HG03442 (cell line): ENCODE measurements around the gene METTL5.
"Not testable (repeated sequence)": the region's sequence is repeated elsewhere in the genome, so short reads cannot be mapped to it uniquely, and the experiment has no call there.

Experiments
- ATAC-seq: cut with Tn5 transposase; IDR thresholded peaks from one replicate; pipeline ENCODE4 v1.9.1; 2021; ENCODE audit warnings: mild to moderate bottlenecking, moderate library complexity; ENCODE audit not compliant: unreplicated experiment

The METTL5 gene

DNA sequence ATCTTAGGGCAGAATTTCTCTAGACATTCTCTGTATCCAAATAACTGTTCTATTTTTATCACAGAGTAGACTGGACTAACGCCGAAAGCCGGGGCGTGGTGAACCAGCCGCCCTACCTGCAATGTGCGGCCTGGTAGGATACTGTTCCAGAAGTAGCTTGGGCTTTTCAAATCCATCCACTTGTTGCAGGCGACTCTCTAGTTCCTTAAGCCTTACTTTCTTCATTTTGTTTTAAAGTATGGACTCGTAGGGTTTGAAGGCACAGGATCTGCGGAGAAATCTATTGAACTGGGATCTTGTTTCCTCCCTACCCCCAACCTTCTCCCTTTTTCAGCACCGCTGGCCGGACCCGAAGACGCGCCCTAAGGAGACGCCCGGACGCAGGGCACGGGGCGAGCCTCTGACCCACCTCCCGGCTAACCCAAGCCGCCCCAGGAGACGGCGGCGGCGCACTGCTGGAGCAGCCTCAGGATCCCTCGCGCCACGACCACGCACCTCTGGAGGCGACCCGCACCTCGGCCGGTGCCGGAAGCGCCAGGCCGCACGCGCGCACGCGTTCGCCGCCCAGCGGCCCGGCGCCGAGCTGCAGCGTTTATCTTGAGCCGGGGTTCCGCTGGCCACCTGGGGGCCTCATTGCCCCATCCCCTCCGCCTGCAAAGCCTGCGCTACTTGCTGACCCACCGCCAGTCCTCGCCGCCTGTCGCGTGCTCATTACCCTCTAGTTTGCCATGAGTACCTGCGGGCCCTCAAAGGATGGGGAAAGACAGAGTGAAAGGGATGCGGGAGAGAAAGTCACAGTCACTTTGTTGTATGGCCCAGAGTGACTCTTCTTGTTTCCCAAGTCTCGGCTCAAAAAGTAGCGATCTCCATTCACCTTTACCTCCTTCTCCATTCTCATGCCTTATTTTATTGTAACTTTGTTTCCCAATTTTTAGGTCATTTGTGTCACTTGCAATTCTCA lies at the start of gene METTL5:
Gene METTL5, minus strand, starts transcription at position 533 of the 961 bp plus-strand sequence. Its CDS starts 308 bp downstream, at position 225.
- ATAC-seq: peak; percentile 67

DNA sequence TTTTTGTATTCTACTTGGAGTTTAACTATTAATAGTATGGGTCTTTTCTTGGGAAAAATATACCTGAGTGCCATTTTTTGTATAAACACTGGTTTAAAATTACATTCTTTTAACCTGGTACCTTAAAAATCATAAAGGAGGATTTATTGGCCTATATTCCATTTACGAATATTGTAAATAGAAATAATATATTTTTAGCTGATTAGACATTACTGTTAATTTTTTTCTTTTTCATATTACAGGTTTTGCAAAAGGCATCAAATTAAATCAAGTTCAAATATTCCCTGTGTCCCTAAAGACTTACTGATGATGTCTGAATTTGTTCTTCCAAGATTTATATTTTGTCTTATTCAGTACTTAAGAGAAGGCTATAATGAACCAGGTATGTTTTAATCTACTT lies 47.3 kb upstream of the METTL5 start:
- no peak for ATAC-seq

DNA sequence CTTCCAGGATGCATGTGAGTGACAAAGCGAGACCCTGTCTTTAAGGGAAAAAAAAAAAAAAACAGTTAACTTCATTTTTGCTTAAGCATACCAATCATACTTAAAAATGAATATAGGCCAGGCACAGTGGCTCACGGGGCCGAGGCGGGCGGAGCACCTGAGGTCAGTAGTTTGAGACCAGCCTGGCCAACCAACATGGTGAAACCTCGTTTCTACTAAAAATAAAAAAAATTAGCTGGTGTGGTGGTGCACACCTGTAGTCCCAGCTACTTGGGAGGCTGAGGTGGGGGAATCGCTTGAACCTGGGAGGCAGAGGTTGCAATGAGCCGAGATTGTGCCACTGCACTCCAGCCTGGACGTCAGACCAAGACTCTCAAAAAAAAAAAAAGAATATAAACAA lies 46.7 kb upstream of the METTL5 start:
- ATAC-seq: not testable (repeated sequence)

DNA sequence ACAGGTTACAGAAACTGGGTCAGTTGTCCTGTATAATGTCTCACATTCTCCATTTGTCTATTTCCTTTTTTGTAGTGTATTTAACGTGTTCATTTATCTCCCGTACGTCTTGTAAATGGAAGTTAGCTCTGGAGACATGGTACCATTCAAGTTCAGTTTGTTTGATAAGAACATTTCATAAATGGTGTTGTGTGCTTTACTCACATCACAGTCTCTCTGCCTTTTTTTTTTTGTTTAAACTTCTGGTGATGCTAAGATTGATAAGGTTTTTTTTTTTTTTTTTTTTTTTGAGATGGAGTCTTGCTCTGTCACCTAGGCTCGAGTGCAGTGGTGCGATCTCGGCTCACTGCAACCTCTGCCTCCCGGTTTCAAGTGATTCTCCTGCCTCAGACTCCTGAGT lies 44.2 kb upstream of the METTL5 start:
- ATAC-seq: no peak

DNA sequence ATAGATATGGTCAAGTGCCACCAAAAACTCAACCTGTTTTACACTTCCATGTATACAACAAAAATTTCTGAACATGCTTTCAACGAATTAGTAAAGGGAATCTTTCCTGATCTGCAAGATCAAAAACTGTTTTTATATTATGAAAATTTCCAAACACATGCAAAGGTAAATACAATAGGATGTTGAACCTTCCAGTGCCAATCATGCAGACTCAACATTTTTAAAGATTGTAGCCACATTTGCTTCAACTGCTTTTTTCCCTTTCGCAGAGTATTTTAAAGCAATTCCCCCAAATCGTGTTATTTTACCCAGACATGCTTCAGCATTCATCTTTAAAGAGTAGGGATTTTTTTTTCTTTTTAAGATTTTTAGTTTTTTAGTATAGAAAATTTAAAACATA lies 42.9 kb upstream of the METTL5 start:
- no peak for ATAC-seq

DNA sequence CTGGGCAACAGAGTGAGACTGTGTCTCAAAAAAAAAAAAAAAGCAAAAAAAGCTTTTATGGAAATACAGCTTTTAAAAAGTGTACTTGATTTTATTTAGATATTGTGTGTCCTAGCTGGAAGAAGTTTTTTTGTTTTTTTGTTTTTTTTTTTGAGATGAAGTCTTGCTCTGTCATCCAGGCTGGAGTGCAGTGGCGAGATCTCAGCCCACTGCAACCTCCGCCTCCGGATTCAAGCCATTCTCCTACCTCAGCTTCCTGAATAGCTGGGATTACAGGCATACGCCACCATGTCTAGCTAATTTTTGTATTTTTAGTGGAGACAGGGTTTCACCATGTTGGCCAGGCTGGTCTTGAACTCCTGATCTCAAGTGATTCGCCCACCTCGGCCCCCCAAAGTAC lies 41.5 kb upstream of the METTL5 start:
- not testable (repeated sequence) for ATAC-seq

DNA sequence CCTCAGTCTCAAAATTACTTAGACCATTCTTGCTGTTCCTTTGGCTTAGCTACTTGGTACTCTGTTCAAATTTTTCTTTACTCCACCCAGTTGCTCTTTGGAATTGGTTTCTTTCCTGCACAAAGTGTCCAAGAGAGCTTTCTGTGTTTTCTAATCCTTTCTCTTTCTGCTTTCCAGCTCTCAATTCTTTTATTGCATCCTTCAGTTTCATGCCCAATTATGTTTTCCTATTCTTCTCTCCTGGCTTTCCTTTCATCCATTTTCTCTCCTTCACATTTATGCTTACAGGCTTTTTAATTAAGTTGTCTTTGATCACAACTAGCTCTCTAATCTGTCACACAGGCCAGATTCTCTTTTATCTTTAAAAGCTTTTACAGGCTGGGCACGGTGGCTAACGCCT lies 40.8 kb upstream of the METTL5 start:
- no peak for ATAC-seq

DNA sequence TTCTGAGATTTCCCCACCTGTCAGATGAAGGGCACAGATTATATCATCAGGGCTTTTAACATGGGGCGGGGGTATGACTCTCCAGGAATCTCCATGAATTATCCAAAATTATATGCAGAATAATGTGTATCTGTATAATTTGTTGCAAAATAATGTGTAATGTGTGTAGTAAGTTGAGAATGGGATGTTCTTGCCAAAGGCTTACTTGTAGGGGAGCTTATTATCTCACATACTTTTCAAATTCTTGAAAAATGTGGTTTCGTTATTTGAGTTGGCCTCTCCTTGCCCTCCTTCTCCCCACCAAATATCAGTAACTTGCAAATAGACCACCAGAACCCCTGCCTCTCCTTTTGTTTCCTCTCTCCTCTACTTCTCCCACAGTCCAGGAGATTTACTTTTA lies 38.1 kb upstream of the METTL5 start:
- ATAC-seq: no peak

DNA sequence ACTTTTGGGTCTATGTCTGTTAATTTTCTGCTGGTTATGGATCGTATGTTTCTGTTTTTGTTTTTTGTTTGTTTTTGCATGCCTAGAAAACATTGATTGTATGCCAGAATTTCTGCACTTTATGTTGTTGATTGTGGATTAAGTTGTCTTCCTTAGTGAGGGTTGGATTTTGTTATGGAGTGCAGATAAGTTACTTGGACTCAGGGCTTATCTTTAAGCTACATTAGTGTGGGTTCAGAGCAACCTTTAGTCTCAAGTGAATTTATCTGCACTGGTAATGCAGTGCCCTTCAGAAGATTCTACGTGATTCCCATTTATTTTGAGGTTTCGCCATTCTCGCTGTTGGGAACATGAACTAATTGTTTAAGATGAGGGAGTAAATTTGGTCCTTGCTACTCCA lies 35.4 kb upstream of the METTL5 start:
- ATAC-seq: no peak

DNA sequence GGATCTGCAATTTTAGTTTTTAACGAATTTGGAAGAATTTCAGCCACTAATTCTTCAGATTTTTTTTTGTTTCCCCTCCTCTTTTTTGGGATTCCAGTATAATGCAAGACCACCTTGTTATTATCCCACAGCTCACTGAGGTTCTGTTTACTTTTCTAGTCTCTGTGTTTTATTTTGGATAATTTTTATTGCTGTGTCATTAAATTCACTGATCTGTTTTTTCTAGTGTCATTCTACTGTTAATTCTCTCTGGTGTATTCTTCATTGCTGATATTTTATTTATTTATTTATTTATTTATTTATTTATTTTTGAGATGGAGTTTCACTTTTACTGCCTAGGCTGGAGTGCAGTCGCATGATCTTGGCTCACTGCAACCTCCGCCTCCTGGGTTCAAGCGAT lies 34.7 kb upstream of the METTL5 start:
- no peak for ATAC-seq

DNA sequence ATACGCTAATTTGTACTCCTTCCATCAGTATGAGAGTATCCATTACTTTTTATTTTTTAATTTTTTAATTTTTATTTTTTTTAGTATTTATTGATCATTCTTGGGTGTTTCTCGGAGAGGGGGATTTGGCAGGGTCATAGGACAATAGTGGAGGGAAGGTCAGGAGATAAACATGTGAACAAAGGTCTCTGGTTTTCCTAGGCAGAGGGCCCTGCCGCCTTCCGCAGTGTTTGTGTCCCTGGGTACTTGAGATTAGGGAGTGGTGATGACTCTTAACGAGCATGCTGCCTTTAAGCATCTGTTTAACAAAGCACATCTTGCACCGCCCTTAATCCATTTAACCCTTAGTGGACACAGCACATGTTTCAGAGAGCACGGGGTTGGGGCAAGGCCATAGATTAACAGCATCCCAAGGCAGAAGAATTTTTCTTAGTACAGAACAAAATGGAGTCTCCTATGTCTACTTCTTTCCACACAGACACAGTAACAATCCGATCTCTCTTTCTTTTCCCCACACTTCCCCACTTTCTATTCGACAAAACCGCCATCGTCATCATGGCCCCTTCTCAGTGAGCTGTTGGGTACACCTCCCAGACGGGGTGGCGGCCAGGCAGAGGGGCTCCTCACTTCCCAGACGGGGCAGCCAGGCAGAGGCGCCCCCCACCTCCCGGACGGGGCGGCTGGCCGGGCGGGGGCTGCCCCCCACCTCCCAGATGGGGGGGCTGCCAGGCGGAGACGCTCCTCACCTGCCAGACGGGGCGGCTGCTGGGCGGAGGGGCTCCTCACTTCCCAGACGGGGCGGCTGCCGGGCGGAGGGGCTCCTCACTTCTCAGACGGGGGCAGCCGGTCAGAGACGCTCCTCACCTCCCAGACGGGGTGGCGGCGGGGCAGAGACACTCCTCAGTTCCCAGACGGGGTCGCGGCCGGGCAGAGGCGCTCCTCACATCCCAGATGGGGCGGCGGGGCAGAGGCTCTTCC lies 30.9 kb upstream of the METTL5 start:
- ATAC-seq: not testable (repeated sequence)

DNA sequence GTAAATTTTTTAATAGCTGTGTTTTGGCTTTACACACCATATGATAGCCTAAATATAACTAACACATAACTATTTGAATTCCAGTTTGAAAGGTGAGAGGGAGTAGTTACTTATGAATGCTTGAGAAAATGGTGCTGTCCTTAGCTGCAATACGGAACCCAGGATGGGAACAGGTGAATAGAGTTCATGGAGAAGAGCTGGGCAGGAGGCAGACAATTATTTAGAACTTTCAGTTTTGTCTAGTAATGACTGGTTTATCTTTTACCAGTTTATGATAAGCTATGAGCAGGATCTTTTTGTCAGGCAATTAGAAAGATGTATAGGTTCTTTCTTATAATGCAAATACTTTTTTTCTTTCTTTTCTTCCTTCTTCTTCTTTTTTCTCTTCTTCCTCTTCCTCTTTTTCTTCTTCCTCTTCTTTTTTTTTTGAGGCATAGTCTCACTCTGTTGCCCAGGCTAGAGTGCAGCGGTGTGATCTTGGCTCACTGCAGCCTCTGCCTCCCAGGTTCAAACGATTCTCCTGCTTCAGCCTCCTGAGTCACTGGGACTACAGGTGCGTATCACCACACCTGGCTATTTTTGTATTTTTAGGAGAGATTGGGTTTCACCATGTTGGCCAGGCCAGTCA lies 28.4 kb upstream of the METTL5 start:
- no peak for ATAC-seq

DNA sequence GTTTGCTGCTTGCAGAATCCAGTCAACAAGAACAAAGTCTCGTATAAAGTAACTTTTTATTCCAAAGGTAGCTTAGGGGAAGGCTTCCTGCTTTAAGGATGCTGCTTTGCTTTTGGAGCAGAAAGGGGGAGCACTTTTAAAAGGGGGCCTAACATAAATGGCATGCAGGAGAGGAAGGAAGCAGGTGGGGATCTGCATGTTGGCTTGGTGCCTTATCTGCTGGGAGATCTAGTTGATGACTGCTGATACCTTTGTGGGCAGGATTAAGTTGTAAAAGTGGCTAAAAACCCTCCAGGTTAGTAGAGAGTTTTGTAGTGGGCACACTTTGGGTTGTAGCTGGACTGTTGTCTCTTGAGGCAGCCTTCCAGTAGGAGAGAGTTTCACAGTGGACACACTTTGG lies 25.0 kb upstream of the METTL5 start:
- ATAC-seq: no peak

DNA sequence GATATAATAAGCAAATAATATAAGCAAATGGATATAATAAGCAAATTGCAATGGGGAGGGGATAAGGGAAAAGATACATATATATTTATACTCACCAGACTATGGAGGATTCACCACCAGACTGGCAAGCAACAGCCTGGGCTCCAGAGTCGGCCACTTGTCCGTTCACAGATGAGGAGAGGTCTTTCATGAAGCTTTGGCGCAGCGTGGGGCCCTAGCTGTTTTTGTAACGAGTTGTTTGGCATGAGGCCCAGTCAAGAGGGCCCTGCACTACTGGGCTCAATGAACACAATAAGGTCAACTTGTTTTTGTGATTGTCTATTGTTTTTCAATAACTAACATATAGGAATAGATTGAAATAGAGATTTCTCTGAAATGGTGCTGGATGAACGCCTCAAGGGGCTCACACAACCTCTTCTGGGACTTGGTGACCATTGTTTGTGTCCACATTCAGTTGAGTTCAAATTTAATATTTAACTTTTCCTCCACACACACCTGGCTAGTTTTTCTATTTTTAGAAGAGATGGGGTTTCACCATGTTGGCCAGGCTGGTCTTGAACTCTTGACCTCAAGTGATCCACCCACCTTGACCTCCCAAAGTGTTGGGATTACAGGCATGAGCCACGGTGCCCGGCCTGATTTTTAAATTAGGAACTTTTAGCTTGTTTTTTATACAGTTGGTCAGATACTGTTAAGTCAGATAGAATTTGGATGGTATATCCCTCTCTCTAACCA lies 24.4 kb upstream of the METTL5 start:
- not testable (repeated sequence) for ATAC-seq

DNA sequence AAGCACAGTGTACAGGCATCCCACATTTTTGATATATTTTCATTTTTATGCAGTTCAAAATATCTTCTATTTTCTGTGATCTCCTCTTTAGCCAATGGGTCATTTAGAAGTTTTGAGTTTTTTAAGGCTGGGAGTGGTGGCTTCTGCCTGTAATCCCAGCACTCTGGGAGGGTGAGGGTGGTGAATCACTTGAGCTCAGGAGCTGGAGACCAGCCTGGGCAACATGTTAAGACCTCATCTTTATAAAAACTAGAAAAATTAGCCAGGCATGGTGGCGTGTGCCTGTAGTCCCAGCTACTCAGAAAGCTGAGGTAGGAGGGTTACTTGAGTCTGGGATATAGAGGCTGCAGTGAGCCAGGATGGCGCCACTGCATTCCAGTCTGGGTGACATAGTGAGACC lies 20.3 kb upstream of the METTL5 start:
- ATAC-seq: no peak

DNA sequence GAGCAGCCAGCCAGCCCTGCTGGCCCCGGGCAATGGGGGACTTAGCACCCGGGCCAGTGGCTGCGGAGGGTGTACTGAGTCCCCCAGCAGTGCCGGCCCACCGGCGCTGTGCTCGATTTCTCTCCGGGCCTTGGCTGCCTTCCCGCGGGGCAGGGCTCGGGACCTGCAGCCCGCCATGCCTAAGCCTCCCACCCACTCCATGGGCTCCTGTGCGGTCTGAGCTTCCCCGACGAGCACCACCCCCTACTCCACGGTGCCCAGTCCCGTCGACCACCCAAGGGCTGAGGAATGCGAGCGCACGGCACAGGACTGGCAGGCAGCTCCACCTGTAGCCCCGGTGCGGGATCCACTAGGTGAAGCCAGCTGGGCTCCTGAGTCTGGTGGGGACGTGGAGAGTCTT lies 16.9 kb upstream of the METTL5 start:
- not testable (repeated sequence) for ATAC-seq

DNA sequence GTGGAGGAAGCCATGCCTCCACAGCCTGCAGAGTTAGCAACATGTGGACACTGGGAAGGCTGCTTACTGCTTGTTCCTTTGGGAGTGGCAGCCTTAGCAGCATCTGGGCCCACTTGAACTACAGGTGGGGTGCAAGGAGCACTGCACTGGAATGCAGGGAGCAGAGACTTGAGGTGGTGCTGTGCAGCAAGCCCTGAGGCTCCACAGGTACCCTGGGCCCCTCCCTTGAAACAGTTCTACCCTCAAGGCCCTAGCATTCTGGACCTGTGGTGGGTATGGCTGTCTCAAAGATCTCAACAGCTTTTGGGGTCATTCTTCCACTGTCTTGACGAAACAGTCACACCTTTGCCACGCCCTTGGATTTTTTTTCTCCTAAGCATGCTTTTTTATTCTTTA lies 16.0 kb upstream of the METTL5 start:
- no peak for ATAC-seq

DNA sequence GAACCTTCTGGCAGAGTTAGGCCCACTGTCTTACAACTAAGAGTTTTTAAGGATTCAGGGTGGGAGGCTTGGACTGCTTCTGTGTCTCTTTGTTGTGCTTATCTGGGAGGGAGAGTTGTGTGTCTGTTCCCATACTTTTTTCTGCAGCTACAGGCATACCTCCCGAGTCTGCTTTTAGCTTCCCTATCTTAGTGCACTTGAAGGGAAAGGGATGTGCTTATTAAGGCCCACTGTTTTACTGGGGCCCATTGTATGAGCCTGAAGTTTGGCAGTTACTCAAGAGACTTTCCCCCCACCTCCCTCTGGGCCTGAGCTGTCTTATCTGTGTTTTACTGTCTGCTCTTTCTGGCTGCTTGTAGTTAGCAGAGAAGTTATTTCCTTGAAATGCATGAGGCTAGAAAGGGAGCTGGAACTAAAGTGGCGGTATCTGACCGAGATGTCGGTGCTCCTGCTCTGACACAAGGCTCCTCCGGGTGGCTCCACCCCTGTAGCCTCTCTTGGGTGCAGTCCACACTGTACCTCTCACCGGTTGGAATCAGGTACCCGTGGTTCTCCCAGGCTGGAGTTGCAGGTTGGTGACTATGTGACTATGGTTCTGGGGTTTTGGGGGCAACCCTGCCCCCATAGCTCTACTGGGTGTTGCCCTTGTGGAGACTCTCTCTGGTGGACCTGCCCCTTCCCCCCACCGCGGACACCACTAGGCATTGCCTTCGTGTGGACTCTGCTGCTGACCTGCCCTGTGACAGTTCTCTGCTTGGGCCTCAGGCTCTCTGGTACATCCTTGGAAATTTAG lies 15.4 kb upstream of the METTL5 start:
- ATAC-seq: no peak

DNA sequence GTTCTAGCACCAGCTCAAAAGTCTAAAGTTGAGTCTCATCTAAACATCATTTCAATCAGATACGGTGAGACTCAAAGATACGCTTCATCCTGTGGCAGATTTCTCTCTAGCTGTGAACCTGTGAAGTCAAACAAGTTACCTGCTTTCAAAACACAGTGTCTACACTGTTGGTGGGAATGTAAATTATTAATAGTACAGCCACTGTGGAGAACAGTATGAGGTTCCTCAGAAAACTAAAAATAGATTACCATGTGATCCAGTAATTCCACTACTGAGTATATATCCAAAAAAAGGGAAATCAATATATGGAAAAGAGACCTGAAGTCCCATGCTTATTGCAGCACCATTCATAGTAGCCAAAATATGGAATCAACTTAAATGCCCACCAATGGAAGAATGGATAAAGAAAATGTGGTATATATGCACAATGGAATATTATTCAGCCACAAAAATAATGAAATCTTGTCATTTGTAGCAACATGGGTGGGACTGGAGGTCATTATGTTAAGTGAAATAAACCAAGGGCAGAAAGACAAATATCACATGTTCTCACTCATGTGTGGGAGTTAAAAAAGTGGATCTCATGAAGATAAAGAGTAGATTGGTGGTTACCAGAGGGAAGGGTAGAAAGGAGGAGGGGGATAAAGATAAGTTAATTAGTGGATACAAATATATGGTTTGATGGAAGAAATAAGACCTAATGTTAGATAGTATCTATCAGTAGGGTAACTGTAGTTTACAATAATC lies 14.2 kb upstream of the METTL5 start:
- ATAC-seq: no peak
